GM23248 (cell line): Measurements from ENCODE around the gene CCNJ. TPM values are rescaled to one million over a fixed set of nuclear protein-coding genes. Genes with fewer than 3 reads are reported as not detected.

Source experiments
- DNase-seq: peaks from one replicate; pipeline ENCODE4 v3.0.0-alpha.2; 2015
- H2AFZ ChIP-seq: fragments of 200-600 bp; sonication (generic); 2 replicates; pipeline ENCODE4 v1.6.1; 2016; ENCODE audit warnings: antibody characterized with exemption
- H3F3A ChIP-seq: fragments of 200-600 bp; sonication (generic); 2 replicates; pipeline ENCODE4 v1.6.1; 2016; ENCODE audit warnings: mild to moderate bottlenecking, antibody characterized with exemption, mixed run types; ENCODE audit not compliant: insufficient read depth
- H3K27ac ChIP-seq: fragments of 200-600 bp; sonication (generic); 2 replicates; pipeline ENCODE4 v1.5.1; 2016; ENCODE audit warnings: mild to moderate bottlenecking
- H3K27me3 ChIP-seq: fragments of 200-600 bp; sonication (generic); replicated peaks from 2 replicates; pipeline ENCODE4 v1.6.1; 2016; ENCODE audit warnings: mild to moderate bottlenecking; ENCODE audit not compliant: insufficient read depth
- H3K36me3 ChIP-seq: fragments of 200-600 bp; sonication (generic); 2 replicates; pipeline ENCODE4 v1.6.1; 2016; ENCODE audit warnings: low read depth, mild to moderate bottlenecking
- H3K4me1 ChIP-seq: fragments of 200-600 bp; sonication (generic); 2 replicates; pipeline ENCODE4 v1.6.1; 2016; ENCODE audit warnings: mild to moderate bottlenecking; ENCODE audit not compliant: insufficient read depth
- H3K4me2 ChIP-seq: fragments of 200-600 bp; sonication (generic); one replicate; pipeline ENCODE4 v1.6.1; 2016; ENCODE audit warnings: mild to moderate bottlenecking; ENCODE audit not compliant: unreplicated experiment
- H3K4me3 ChIP-seq: fragments of 200-600 bp; sonication (generic); 2 replicates; pipeline ENCODE4 v1.5.1; 2016; ENCODE audit warnings: mild to moderate bottlenecking
- H3K79me2 ChIP-seq: fragments of 200-600 bp; sonication (generic); 2 replicates; pipeline ENCODE4 v1.6.1; 2016; ENCODE audit warnings: mild to moderate bottlenecking; ENCODE audit not compliant: insufficient read depth
- H3K9ac ChIP-seq: fragments of 200-600 bp; sonication (generic); 2 replicates; pipeline ENCODE4 v1.6.1; 2016; ENCODE audit warnings: mild to moderate bottlenecking
- H3K9me2 ChIP-seq: fragments of 200-600 bp; sonication (generic); 2 replicates; pipeline ENCODE4 v1.6.1; 2016; ENCODE audit warnings: mixed run types, mild to moderate bottlenecking, moderate library complexity; ENCODE audit not compliant: insufficient read depth
- H3K9me3 ChIP-seq: fragments of 200-600 bp; sonication (generic); one replicate; pipeline ENCODE4 v1.6.1; 2017; ENCODE audit warnings: low read depth
- H4K20me1 ChIP-seq: fragments of 200-600 bp; sonication (generic); 2 replicates; pipeline ENCODE4 v1.6.0; 2016; ENCODE audit not compliant: insufficient read depth
- EZH2 ChIP-seq: fragments of 200-600 bp; sonication (generic); IDR thresholded peaks from 2 replicates; pipeline ENCODE4 v1.6.1; 2018; ENCODE audit warnings: antibody characterized with exemption, mild to moderate bottlenecking; ENCODE audit not compliant: insufficient read depth, poor library complexity, severe bottlenecking
- EZH2phosphoT487 ChIP-seq: fragments of 200-600 bp; sonication (generic); IDR thresholded peaks from 2 replicates; pipeline ENCODE4 v1.6.1; 2018; ENCODE audit warnings: antibody characterized with exemption, moderate library complexity, mild to moderate bottlenecking, low read depth; ENCODE audit not compliant: insufficient read depth
- WGBS, 2 experiments: methylation state at CpG; one replicate each; pipeline ENCODE4 v1.1.6; 2015 to 2017; ENCODE audit warnings: low lambda C conversion rate in 2 of 2, low coverage in 1 of 2; ENCODE audit errors: missing lambda C conversion rate in 2 of 2; 5-methylcytosine and 5-hydroxymethylcytosine counted together
- in situ Hi-C: fragments of 300-500 bp; cut with MboI; formaldehyde crosslinking; loops from 2 replicates; pipeline ENCODE4 v1.15.0; 2020
- polyA plus RNA-seq: library from polyadenylated mRNA; unstranded; fragments of >200 nt; fragmentation: Nextera tagmentation; extraction: Ambion mirVana; gene quantifications from 2 replicates; pipeline ENCODE4 v1.2.1, GENCODE V29; 2016
- total RNA-seq: library from RNA; depleted of rRNA; stranded (reverse); fragments of >200 nt; shearing (Covaris generic); gene quantifications from 2 replicates; pipeline ENCODE4 v1.2.3, GENCODE V29; 2014

CCNJ gene
- total and polyA plus RNA-seq, 2 experiments from 2014 or later: 2.7 to 2.9 TPM

- no peaks in the 10 kb centered on the region for H3K27me3 ChIP-seq
- no peak for DNase-seq
These were observed 33.8 kb downstream of the CCNJ start for GRCh38 chr10:96077156-96077555.

DNA sequence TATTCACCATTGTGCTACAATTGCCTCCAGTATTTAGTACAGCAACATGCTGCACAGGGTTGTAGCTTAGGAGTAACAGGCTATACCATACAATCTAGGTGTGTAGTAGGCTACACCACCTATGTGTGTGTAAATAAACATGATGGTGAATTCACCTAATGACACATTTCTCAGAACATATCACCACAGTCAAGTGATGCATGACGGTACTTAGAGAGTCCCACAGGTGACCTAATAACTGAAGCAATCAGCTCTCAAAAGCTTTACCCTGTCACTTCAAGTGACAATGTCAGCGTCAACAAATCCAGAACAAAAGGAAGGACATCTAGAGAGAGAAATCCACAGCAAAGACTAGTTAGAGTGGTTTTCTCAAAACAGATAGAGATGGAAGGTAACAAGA is 38.8 kb downstream of the CCNJ start:
- no peak overlapping the region for H2AFZ ChIP-seq
- H3K27ac ChIP-seq: no peak overlapping the region
- WGBS, 2 experiments: 94 to 96% methylated on average over 2 of the region's 2 CpGs
- in situ Hi-C loops: no loop called here
- no peak overlapping the region for H3K4me2 ChIP-seq
- TF ChIP-seq EZH2phosphoT487 (no peak), EZH2 (no peak)
- H3K4me3 ChIP-seq: no peak overlapping the region
- H3K9ac ChIP-seq: no peak overlapping the region
- H3K27me3 ChIP-seq: no peaks in the 10 kb centered on the region
- no peak for DNase-seq
- H3K4me1 ChIP-seq: no peaks in the 10 kb centered on the region
- H3K79me2 ChIP-seq: no peaks in the 10 kb centered on the region
- no peaks in the 10 kb centered on the region for H3K9me2 ChIP-seq
- no peaks in the 10 kb centered on the region for H3F3A ChIP-seq
- no peaks in the 10 kb centered on the region for H4K20me1 ChIP-seq
- H3K9me3 ChIP-seq: no peaks in the 10 kb centered on the region
- H3K36me3 ChIP-seq: no peaks in the 10 kb centered on the region

More at GRCh38 chr10:96077156-96077555, 33.8 kb downstream of the CCNJ start:
- H3K9me2 ChIP-seq: no peaks in the 10 kb centered on the region
- TF ChIP-seq EZH2 (no peak), EZH2phosphoT487 (no peak)
- H3K79me2 ChIP-seq: no peaks in the 10 kb centered on the region
- no peaks in the 10 kb centered on the region for H3K4me1 ChIP-seq
- no peak overlapping the region for H3K9ac ChIP-seq
- in situ Hi-C loops: no loop called here
- no peaks in the 10 kb centered on the region for H4K20me1 ChIP-seq
- H3K9me3 ChIP-seq: no peaks in the 10 kb centered on the region
- 0 out of 2 replicates have a peak, but pooled peaks cover 5% of the 10 kb centered on the region for H3F3A ChIP-seq
- WGBS, 2 experiments: 86 to 91% methylated on average over 3 of the region's 3 CpGs
- H3K4me3 ChIP-seq: no peak overlapping the region
- no peak overlapping the region for H3K27ac ChIP-seq
- H3K36me3 ChIP-seq: no peaks in the 10 kb centered on the region
- H2AFZ ChIP-seq: no peak overlapping the region
- H3K4me2 ChIP-seq: no peak overlapping the region

DNA sequence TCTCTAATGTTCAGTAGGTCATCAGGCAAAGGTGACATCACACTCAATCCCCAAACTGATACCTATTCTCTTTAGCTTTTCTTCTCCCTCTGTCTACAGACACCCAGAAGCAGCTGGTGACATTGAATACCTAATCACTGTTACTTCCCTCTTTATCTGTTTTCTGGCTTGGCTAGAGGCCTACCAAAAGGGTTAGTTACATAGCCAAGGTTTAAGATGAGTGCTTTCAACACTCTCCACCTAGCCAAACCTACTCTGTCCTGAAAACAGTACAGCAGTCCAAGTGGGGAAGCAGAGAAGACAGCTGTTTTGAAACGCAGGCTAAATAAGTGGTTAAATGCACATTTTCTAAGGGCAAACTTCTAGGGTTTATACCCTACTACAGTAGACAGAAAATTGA is 39.4 kb downstream of the CCNJ start:
- Histone ChIP-seq H4K20me1 (no peaks in the 10 kb centered on the region), H3K27ac (no peak overlapping the region), H3K27me3 (no peaks in the 10 kb centered on the region), H3K4me1 (no peaks in the 10 kb centered on the region), H3K4me3 (no peak overlapping the region), H3K9me3 (no peaks in the 10 kb centered on the region), H3K36me3 (no peaks in the 10 kb centered on the region), H3K9me2 (no peaks in the 10 kb centered on the region), H2AFZ (no peak overlapping the region), H3K9ac (no peak overlapping the region), H3K4me2 (no peak overlapping the region), H3F3A (no peaks in the 10 kb centered on the region), H3K79me2 (no peaks in the 10 kb centered on the region)
- WGBS, 2 experiments: 82 to 93% methylated on average over 1 of the region's 1 CpG
- in situ Hi-C loops: no loop called here
- no peak for TF ChIP-seq EZH2phosphoT487
- TF ChIP-seq EZH2: no peak
- DNase-seq: no peak

GRCh38 chr10:96089116-96089515 is 45.7 kb downstream of the CCNJ start:
- Histone ChIP-seq H3K27me3 (no peaks in the 10 kb centered on the region), H3K9me3 (no peaks in the 10 kb centered on the region), H3K79me2 (no peaks in the 10 kb centered on the region), H3K36me3 (no peaks in the 10 kb centered on the region), H3F3A (no peaks in the 10 kb centered on the region; the same call in 1 of the 2 replicates), H4K20me1 (no peaks in the 10 kb centered on the region), H3K9me2 (peaks cover 5% of the 10 kb centered on the region), H3K9ac (peak overlapping the region; percentile 93), H3K4me2 (peak overlapping the region; percentile 84), H3K27ac (peak overlapping the region; percentile 95; the same call in 1 of the 2 replicates), H3K4me3 (peak overlapping the region; percentile 91), H2AFZ (peak overlapping the region; percentile 99), H3K4me1 (no peaks in the 10 kb centered on the region)
- WGBS, 2 experiments: 94 to 100% methylated on average over 2 of the region's 2 CpGs
- no peak for TF ChIP-seq EZH2
- TF ChIP-seq EZH2phosphoT487: no peak
- DNase-seq: no peak
- in situ Hi-C loops: no loop called here
